Left lobe of liver (tissue), 2 donors: ENCODE measurements around the gene FOXS1. TPM values are rescaled to one million over a fixed set of nuclear protein-coding genes. Genes with fewer than 3 reads are reported as not detected.
"Not testable (repeated sequence)": the region's sequence is repeated elsewhere in the genome, so short reads cannot be mapped to it uniquely, and the experiment has no call there.

ENCODE experiments used
- ATAC-seq: fragments of 200-7000 bp; cut with Tn5 transposase; one replicate; pipeline ENCODE4 v1.9.1; 2020; ENCODE audit warnings: mild to moderate bottlenecking, moderate library complexity
- DNase-seq: peaks from one replicate; pipeline ENCODE4 v3.0.0-alpha.2; 2020; ENCODE audit warnings: low spot score
- total RNA-seq: library from RNA; stranded (reverse); gene quantifications from one replicate; pipeline ENCODE4 v1.2.1, GENCODE V29; 2021
- donor health status: DM: no; HTN: no; CAD: no; lungs with moderate emphysema.
- donor health status: DM: no; HTN: yes; CAD: no.

The FOXS1 gene
- total RNA-seq, 1 donor from 2014 or later, result not detected

DNA sequence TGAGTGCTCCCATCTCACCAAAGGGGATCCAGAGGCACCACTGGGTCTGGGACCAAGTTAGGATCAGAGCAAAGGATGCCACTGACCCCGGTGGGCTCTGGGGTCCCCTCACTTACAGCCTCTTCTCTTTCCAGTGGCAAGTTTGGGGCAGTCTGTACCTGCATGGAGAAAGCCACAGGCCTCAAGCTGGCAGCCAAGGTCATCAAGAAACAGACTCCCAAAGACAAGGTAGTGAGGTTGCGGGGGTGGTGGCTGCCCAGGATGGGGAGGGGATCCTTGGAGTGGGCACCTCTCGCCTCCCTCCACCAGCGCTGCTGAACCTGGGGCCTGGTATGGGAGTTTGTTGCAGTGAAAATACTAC, 21.3 kb downstream of the FOXS1 start:
- ATAC-seq (no peak), DNase-seq (no peak)

DNA sequence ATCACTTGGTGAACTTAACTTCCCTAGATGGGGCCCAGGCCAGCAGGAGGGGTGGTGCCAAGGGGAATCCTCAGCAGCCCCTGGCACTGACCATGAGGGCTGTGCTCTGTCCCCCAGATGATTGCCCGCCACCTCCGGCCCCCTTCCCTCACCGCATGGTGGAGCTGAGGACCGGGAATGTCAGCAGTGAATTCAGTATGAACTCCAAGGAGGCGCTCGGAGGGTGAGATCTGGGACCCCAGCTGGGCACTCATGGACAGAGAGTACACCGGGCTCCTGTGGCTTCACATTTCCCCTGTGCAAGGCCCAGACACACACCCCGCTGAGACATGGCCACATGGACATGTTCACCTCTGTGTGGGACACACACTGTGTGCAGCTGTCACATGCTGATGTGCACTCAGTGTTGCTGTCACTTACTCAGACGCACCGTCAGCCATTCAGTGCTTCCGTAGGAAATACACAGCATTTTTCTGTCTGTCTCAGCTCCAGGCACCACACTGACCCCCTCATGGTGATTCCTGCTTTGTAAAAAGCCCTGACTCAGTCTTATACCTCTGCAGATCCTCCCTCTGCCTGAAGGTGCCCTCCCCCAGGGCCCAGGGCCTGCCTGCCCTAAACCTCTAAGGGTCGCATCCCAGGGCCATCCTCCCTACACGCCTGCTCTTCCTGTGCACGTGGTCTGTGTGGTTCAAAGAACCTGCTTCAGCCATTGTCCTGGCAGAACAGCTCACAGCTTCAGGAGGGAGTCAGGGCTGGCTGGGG, 21.9 kb downstream of the FOXS1 start:
- DNase-seq, result no peak
- ATAC-seq, result peak; percentile 14

- DNase-seq, result peak; percentile 75
- peak; percentile 94 for ATAC-seq
These were observed 22.7 kb downstream of the FOXS1 start for GRCh38 chr20:31822421-31823330.

DNA sequence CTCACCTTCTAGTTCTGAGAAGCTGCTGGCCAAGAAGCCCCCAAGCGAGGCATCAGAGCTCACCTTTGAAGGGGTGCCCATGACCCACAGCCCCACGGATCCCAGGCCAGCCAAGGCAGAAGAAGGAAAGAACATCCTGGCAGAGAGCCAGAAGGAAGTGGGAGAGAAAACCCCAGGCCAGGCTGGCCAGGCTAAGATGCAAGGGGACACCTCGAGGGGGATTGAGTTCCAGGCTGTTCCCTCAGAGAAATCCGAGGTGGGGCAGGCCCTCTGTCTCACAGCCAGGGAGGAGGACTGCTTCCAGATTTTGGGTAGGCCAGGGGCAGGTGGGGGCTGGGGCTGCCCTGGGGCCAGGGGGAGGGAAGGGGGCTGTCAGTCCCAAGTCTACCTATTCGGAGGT, 24.0 kb downstream of the FOXS1 start:
- DNase-seq (no peak), ATAC-seq (no peak)

DNA sequence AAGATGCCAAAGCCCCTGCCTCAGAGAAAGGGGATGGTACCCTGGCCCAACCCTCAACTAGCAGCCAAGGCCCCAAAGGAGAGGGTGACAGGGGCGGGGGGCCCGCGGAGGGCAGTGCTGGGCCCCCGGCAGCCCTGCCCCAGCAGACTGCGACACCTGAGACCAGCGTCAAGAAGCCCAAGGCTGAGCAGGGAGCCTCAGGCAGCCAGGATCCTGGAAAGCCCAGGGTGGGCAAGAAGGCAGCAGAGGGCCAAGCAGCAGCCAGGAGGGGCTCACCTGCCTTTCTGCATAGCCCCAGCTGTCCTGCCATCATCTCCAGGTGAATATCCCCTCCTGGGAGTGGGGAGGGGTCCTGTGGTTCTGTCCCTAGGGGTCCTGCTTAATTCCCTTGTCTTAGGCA, 25.2 kb downstream of the FOXS1 start:
- no peak for DNase-seq
- no peak for ATAC-seq

GRCh38 chr20:31819083-31819784, 26.2 kb downstream of the FOXS1 start, which contains the start of gene MYLK2:
MYLK2 (plus strand) TSS chr20:31819356; CDS start chr20:31819581, 225 bp downstream.
- no peak for ATAC-seq
- no peak for DNase-seq

GRCh38 chr20:31818376-31818908, 27.0 kb downstream of the FOXS1 start:
- ATAC-seq, result no peak
- no peak for DNase-seq

- no peak for ATAC-seq
- DNase-seq, result no peak
These were observed 27.9 kb downstream of the FOXS1 start for GRCh38 chr20:31817461-31817860.

DNA sequence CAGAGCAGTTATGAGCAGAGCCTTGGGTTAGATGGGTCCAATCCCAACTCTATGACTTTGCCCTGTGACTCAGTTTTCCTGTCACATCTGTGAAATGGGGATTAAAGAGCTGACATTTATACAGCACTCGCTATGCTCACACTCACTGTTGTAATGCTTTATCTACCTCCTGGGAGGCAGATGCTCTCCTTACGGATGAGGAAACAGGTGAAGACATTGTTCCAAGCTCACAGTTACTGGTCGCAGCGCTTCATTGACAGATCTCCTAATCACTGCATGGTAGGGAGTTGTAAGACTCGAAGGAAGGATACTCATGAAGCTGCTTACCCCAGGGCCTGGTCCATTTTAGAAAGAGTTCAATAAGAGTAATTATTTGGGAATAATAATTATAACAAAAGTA, 29.2 kb downstream of the FOXS1 start:
- DNase-seq (no peak), ATAC-seq (no peak)

GRCh38 chr20:31815408-31816188, 29.8 kb downstream of the FOXS1 start:
- DNase-seq, result no peak
- peak; percentile 56 for ATAC-seq

- ATAC-seq, DNase-seq: not testable (repeated sequence)
These were observed 31.3 kb downstream of the FOXS1 start for GRCh38 chr20:31814142-31814541.

DNA sequence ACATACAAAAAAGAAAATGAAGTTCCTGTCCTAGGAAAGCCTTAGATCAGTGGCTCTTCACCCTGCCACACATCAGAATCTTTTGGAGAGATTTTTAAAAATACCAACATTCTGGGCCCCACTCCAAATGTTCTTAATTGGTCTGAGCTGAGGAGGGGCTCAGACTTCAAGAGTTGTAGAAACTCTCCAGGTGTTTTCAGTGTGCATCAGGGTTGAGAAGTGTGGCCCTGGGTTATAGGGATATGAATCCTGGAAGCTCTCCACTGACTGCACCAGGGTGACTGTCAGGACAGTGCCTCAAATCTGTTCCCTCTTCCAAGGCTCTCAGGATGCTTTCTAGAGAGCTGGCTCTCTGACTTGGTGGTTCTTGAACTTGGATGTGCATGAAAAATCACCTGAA, 31.8 kb downstream of the FOXS1 start:
- ATAC-seq (no peak), DNase-seq (no peak)

DNA sequence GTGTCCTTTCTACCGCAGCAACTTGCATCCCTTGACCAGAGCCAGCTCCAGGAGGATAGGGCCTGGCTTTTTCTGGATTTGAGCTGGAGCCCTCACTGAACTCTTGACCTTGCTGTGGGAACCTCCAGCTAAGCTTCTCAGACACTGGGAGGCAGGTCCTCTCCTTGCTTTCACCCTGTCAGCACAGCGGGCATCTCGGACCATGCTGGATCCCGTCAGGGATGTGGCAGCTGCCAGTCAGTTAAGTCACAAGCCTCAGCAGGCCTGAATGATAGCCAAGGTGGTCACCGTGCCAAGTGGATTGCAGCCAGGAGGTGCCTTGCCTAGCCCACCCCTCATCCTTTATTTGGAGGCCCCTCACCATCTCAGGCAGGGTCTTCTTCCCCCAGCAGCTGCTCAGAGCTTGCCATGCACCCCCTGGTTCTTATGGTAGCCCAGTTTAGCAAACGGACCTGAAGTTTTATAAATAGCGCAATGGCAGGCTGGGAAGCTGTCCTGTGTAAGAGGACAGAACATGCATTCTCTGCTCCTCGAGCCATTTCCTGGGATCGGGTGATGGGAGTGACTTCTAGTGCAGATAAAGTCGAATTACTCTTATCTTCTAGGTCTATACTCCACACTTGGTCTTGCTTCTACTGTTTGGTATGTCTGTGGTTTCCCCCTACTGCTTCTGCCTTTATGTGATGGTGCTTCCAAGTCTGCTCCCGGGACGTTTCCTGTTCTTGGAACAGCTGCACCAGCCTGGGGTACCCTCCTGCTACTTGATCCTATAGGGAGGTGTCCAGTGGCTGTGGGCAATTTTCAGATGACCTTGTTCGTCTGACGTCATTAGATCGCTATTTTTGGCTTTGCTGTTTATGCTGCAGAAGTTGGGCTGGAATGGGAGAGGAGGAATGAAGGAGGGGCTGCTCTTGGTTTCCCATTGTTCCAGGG, 33.3 kb downstream of the FOXS1 start:
- no peak for DNase-seq
- ATAC-seq, result no peak

GRCh38 chr20:31811198-31811597, 34.2 kb downstream of the FOXS1 start:
- no peak for DNase-seq
- no peak for ATAC-seq

GRCh38 chr20:31809661-31810060, 35.7 kb downstream of the FOXS1 start:
- ATAC-seq (no peak), DNase-seq (no peak)

GRCh38 chr20:31808481-31808880, 36.9 kb downstream of the FOXS1 start:
- DNase-seq, result no peak
- ATAC-seq, result no peak

GRCh38 chr20:31806564-31807355, 38.6 kb downstream of the FOXS1 start:
- no peak for ATAC-seq
- DNase-seq, result no peak

GRCh38 chr20:31803552-31804291, 41.7 kb downstream of the FOXS1 start:
- DNase-seq (no peak), ATAC-seq (no peak)
